CD4-positive, alpha-beta T cell (primary cell): ENCODE measurements around the gene PTPRO. TPM values are rescaled to one million over a fixed set of nuclear protein-coding genes. Genes with fewer than 3 reads are reported as not detected.

Experiments
- ATAC-seq: fragments of 200-7000 bp; cut with Tn5 transposase; one replicate; pipeline ENCODE4 v1.10.0; 2022; ENCODE audit warnings: mild to moderate bottlenecking; ENCODE audit not compliant: poor library complexity
- CTCF ChIA-PET: fragments of 350-600 bp; sonication (Branson Sonifier 250); formaldehyde crosslinking; loops from one replicate; lab custom pipeline; 2021; ENCODE audit warnings: antibody characterized with exemption, inconsistent platforms; lab: Charles Lee
- POLR2A ChIA-PET: fragments of 350-600 bp; sonication (Branson Sonifier 250); formaldehyde crosslinking; loops from one replicate; lab custom pipeline; 2021; ENCODE audit warnings: antibody characterized with exemption, inconsistent platforms; lab: Charles Lee
- DNase-seq, 14 experiments: peaks; one replicate each; pipeline ENCODE4 v3.0.0-alpha.2; 2013 to 2020; ENCODE audit warnings: mixed read lengths in 2 of 14
- H3K27ac ChIP-seq, 2 donors: one replicate each; pipeline versions ENCODE4 v1.5.1 to v1.7.0; 2013; ENCODE audit warnings: low read length in 2 of 2, low read depth in 1 of 2, mild to moderate bottlenecking in 1 of 2
- H3K27me3 ChIP-seq, 2 experiments: 1 replicate in 1 of 2; 2 replicates in 1 of 2; pipeline versions ENCODE4 v1.6.1 to v1.7.0; 2013; ENCODE audit warnings: low read length in 2 of 2, control low read depth in 1 of 2, mild to moderate bottlenecking in 1 of 2, moderate library complexity in 1 of 2; ENCODE audit not compliant: insufficient read depth in 2 of 2, control insufficient read depth in 1 of 2
- H3K36me3 ChIP-seq: one replicate; pipeline ENCODE4 v1.6.1; 2013; ENCODE audit warnings: low read length, control low read depth; ENCODE audit not compliant: insufficient read depth
- H3K4me1 ChIP-seq: one replicate; pipeline ENCODE4 v1.6.1; 2013; ENCODE audit warnings: low read length, control low read depth; ENCODE audit not compliant: insufficient read depth
- H3K4me3 ChIP-seq: one replicate; pipeline ENCODE4 v1.5.1; 2013; ENCODE audit warnings: mild to moderate bottlenecking, low read length, moderate library complexity
- H3K9me3 ChIP-seq, 2 experiments: 1 replicate in 1 of 2; 2 replicates in 1 of 2; pipeline versions ENCODE4 v1.6.1 to v1.7.0; 2013; ENCODE audit warnings: low read length in 2 of 2, mild to moderate bottlenecking in 2 of 2, control low read depth in 1 of 2, moderate library complexity in 1 of 2; ENCODE audit not compliant: control insufficient read depth in 1 of 2, insufficient read depth in 1 of 2
- H3K27ac Mint-ChIP-seq: one replicate; pipeline ENCODE4 v1.8.0; 2020; ENCODE audit warnings: mixed read lengths
- H3K27me3 Mint-ChIP-seq: one replicate; pipeline ENCODE4 v1.8.0; 2021; ENCODE audit warnings: mixed read lengths
- H3K36me3 Mint-ChIP-seq: one replicate; pipeline ENCODE4 v1.8.0; 2021; ENCODE audit warnings: low read depth, mixed read lengths
- H3K4me1 Mint-ChIP-seq: one replicate; pipeline ENCODE4 v1.8.0; 2021; ENCODE audit warnings: low read depth, mixed read lengths
- H3K4me3 Mint-ChIP-seq: one replicate; pipeline ENCODE4 v1.8.0; 2020; ENCODE audit warnings: mild to moderate bottlenecking, mixed read lengths
- H3K9me3 Mint-ChIP-seq: one replicate; pipeline ENCODE4 v1.8.0; 2020; ENCODE audit warnings: mixed read lengths
- CTCF ChIP-seq: fragments of 200-600 bp; IDR thresholded peaks from one replicate; pipeline ENCODE4 v1.8.0; 2022; ENCODE audit warnings: antibody characterized with exemption, mild to moderate bottlenecking
- intact Hi-C, 2 experiments: fragments of 100-400 bp; cut with DNase I in 1 of 2; cut with micrococcal nuclease in 1 of 2; formaldehyde crosslinking; loops; one replicate each; pipeline versions ENCODE4 v1.15.1 to v1.9.0; 2023 to 2025; cut with DNase I, micrococcal nuclease
- total RNA-seq, 174 experiments: library from RNA in 2 of 174; stranded (reverse) in 2 of 174; gene quantifications; one replicate each; pipeline ENCODE4 v1.2.3 and lab custom pipeline; 2021 to 2026

PTPRO gene
- total RNA-seq, 2 experiments from 2014 or later = 2.1 to 2.8 TPM

GRCh38 chr12:15346488-15346887, 24.2 kb downstream of the PTPRO start:
- CTCF ChIA-PET = no interaction called here
- Mint-ChIP-seq H3K4me3 (no peak overlapping the region), H3K27me3 (peaks cover 27% of the 10 kb centered on the region), H3K9me3 (no peaks in the 10 kb centered on the region), H3K4me1 (no peaks in the 10 kb centered on the region), H3K36me3 (no peaks in the 10 kb centered on the region), H3K27ac (no peak overlapping the region)
- intact Hi-C loops = no loop called here
- no peaks in the 10 kb centered on the region for H3K36me3 ChIP-seq
- peaks cover 0 to 5% of the 10 kb centered on the region in 2 experiments for H3K9me3 ChIP-seq
- DNase-seq = no peak
- no peak for TF ChIP-seq CTCF
- H3K4me1 ChIP-seq = no peaks in the 10 kb centered on the region
- H3K27me3 ChIP-seq = peaks cover 0 to 9% of the 10 kb centered on the region in 2 experiments
- no peak overlapping the region for H3K4me3 ChIP-seq
- ATAC-seq = no peak
- no peak overlapping the region for H3K27ac ChIP-seq
- POLR2A ChIA-PET = no interaction called here

DNA sequence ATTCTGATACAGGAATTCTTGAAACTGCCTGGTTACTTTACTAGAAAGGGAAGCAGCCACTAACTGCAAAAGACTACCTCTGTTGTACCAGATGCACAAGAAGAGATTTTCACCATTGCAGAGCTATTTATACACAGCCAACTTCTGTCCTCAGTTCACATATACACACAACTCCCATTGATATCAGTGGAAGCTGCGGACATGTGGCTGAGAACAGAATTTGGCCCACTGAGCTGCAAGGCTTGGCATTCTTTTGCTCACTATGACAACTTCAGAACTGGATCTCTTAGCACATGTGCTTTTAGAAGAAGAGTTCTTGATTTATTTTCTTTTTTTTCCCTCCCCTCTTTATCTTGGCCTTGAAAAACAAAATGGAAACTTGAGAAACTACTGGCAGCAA, 28.3 kb downstream of the PTPRO start:
- H3K9me3 Mint-ChIP-seq = no peaks in the 10 kb centered on the region
- no peak for TF ChIP-seq CTCF
- no peaks in the 10 kb centered on the region for H3K36me3 ChIP-seq
- no peaks in the 10 kb centered on the region for H3K36me3 Mint-ChIP-seq
- no peaks in the 10 kb centered on the region for H3K4me1 ChIP-seq
- ChIA-PET CTCF (no interaction called here), POLR2A (no interaction called here)
- H3K4me3 Mint-ChIP-seq = no peak overlapping the region
- H3K27ac ChIP-seq = no peak overlapping the region
- H3K27me3 Mint-ChIP-seq = peaks cover 25% of the 10 kb centered on the region
- peaks cover 0 to 3% of the 10 kb centered on the region in 2 experiments for H3K27me3 ChIP-seq
- no peak for ATAC-seq
- peaks cover 0 to 5% of the 10 kb centered on the region in 2 experiments for H3K9me3 ChIP-seq
- DNase-seq = no peak
- intact Hi-C loops = no loop called here
- H3K4me3 ChIP-seq = no peak overlapping the region
- H3K27ac Mint-ChIP-seq = no peak overlapping the region
- no peaks in the 10 kb centered on the region for H3K4me1 Mint-ChIP-seq

DNA sequence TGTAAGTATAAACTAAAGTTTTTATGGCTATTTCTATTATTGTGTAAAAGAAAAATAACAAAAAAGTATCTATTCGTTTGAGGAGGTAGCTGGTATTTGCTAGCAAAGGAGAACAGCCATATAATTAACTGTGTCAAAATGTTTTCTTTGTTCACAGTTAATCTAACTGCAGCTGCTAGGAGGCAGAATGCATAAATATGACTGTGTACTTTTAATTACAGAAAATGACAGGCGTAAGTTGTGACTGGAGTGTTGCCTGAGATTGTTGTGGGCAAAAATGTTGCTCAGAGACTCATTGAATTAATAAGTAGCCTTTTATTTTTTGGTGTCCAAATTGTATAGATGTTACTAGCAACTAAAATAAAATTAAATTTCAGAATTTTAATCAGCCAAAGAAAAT, 33.5 kb downstream of the PTPRO start:
- Histone ChIP-seq H3K36me3 (no peaks in the 10 kb centered on the region), H3K9me3 (no peaks in the 10 kb centered on the region), H3K4me3 (no peak overlapping the region), H3K4me1 (no peaks in the 10 kb centered on the region), H3K27ac (no peak overlapping the region), H3K27me3 (no peaks in the 10 kb centered on the region)
- ChIA-PET POLR2A (no interaction called here), CTCF (no interaction called here)
- no peak for TF ChIP-seq CTCF
- Mint-ChIP-seq H3K27me3 (peaks cover 10% of the 10 kb centered on the region), H3K4me3 (no peak overlapping the region), H3K9me3 (no peaks in the 10 kb centered on the region), H3K36me3 (no peaks in the 10 kb centered on the region), H3K27ac (no peak overlapping the region), H3K4me1 (no peaks in the 10 kb centered on the region)
- intact Hi-C loops = no loop called here
- no peak for DNase-seq
- no peak for ATAC-seq
